ENCODE results near the gene ATP8B4. TPM values are rescaled to one million over a fixed set of nuclear protein-coding genes. Genes with fewer than 3 reads are reported as not detected.

The ATP8B4 gene
- total and polyA plus RNA-seq, 2 of the 8 experiments (the other 6 are each of a cell fraction or from before 2014, with no cell fraction given): 0.17 to 0.24 TPM

DNA sequence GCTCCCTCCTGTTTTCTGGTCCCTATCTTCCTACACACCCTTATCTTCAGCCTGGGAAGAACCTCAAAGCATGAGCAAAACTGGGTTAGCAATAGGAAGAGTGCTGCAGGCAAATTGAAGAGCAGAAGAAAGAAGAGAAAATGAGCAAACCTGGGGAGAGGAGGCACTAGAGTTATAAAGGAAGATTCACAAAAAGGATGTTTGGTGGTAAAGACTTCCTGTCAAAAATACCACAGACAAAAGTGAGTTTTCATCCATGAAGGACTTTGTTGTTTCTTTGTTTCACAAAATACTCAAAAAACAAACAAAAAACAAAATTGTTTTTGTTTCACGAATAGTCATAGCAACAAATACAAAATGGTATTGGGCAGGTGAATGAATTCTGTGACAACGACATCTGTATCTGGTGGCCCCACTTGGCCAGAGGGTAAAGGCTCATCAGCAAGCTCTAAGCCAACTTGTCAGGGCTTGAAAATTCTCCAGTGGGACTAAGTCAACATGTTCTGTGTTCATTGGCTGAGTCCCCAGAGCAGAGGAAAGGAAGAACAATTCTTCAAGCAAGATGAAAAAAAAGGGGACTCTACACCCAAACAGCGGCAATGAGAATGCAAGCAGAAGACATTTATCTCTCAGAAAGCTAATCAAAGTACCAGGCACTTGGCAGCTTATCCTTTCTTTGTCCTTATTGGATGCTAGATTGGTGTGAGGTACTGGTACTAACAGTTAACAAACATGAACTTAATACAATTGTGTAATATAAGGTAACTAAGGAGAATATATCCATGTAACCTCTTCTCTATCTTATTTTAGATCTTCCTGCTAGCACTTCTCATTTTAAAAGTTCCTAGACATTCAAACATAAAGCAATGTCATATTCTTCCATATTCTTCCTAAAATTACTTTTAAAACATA is 9.7 kb downstream of the ATP8B4 start (continued):
- TF ChIP-seq ZNF274 (IDR thresholded peaks at IDR 0.05; ENCODE audit: borderline replicate concordance, extremely low read depth, low read length) (no peak), YY1 (IDR thresholded peaks at IDR 0.05; ENCODE audit: low read depth, low read length) (no peak), EZH2 (IDR thresholded peaks at IDR 0.05; ENCODE audit: low read depth, low read length, severe bottlenecking) (no peak), RAD21 (IDR thresholded peaks at IDR 0.05 in 1 of 2, conservative IDR thresholded peaks at IDR 0.05 in 1 of 2; ENCODE audit: low read depth in 2 of 2, low read length in 2 of 2) (no peak), TAF1 (IDR thresholded peaks at IDR 0.05; ENCODE audit: low read depth, low read length) (no peak), SUZ12 (IDR thresholded peaks at IDR 0.05; ENCODE audit: low read length) (no peak), SIN3A (conservative IDR thresholded peaks at IDR 0.05 in 1 of 2, IDR thresholded peaks at IDR 0.05 in 1 of 2; ENCODE audit: low read depth in 1 of 2, low read length in 2 of 2) (no peak), BCL11A (IDR thresholded peaks at IDR 0.05; ENCODE audit: low read depth in 2 of 2, low read length in 2 of 2) (no peak), TCF12 (IDR thresholded peaks at IDR 0.05; ENCODE audit: low read depth, low read length) (no peak), RFX5 (IDR thresholded peaks at IDR 0.05; ENCODE audit: borderline replicate concordance, low read depth, low read length) (no peak)
